ENCODE data around the gene GARIN5A.

GARIN5A gene

GRCh38 chr19:50428772-50429463 is 47.7 kb downstream of the GARIN5A start:
- ATAC-seq (no peak), DNase-seq (ENCODE audit: low spot score in 2 of 2) (no peak)
- Mint-ChIP-seq H3K36me3 (peaks cover 4% of the 10 kb centered on the region), H3K4me3 (no peak overlapping the region), H3K27ac (no peak overlapping the region), H3K4me1 (peaks cover 22% of the 10 kb centered on the region), H3K9me3 (no peaks in the 10 kb centered on the region)

- no peak for DNase-seq (ENCODE audit: low spot score in 2 of 2)
- Mint-ChIP-seq H3K4me3 (no peak overlapping the region), H3K36me3 (peaks cover 2% of the 10 kb centered on the region), H3K9me3 (no peaks in the 10 kb centered on the region), H3K4me1 (peaks cover 21% of the 10 kb centered on the region), H3K27ac (no peak overlapping the region)
- no peak for ATAC-seq
These were observed 48.6 kb downstream of the GARIN5A start for GRCh38 chr19:50427997-50428425.

GRCh38 chr19:50427318-50427925 is 49.2 kb downstream of the GARIN5A start:
- no peak overlapping the region for H3K4me3 Mint-ChIP-seq
- DNase-seq (ENCODE audit: low spot score in 2 of 2) = no peak
- no peak overlapping the region for H3K27ac Mint-ChIP-seq
- H3K4me1 Mint-ChIP-seq = peaks cover 15% of the 10 kb centered on the region
- no peaks in the 10 kb centered on the region for H3K9me3 Mint-ChIP-seq
- no peaks in the 10 kb centered on the region for H3K36me3 Mint-ChIP-seq
- no peak for ATAC-seq

GRCh38 chr19:50425581-50425980 is 51.1 kb downstream of the GARIN5A start:
- Mint-ChIP-seq H3K27ac (no peak overlapping the region), H3K9me3 (no peaks in the 10 kb centered on the region), H3K4me3 (no peak overlapping the region), H3K36me3 (no peaks in the 10 kb centered on the region), H3K4me1 (peaks cover 2% of the 10 kb centered on the region)
- ATAC-seq (no peak), DNase-seq (ENCODE audit: low spot score in 2 of 2) (no peak)

GRCh38 chr19:50423279-50424113 is 53.2 kb downstream of the GARIN5A start:
- H3K27ac Mint-ChIP-seq = no peak overlapping the region
- DNase-seq (ENCODE audit: low spot score in 2 of 2) (no peak), ATAC-seq (no peak)
- peaks cover 18% of the 10 kb centered on the region for H3K4me1 Mint-ChIP-seq
- H3K9me3 Mint-ChIP-seq = no peaks in the 10 kb centered on the region
- no peaks in the 10 kb centered on the region for H3K36me3 Mint-ChIP-seq
- H3K4me3 Mint-ChIP-seq = no peak overlapping the region

- Mint-ChIP-seq H3K9me3 (no peaks in the 10 kb centered on the region), H3K4me1 (peaks cover 18% of the 10 kb centered on the region), H3K4me3 (no peak overlapping the region)
These were observed 54.0 kb downstream of the GARIN5A start for GRCh38 chr19:50422397-50423278.

GRCh38 chr19:50420808-50421207 is 55.8 kb downstream of the GARIN5A start:
- Mint-ChIP-seq H3K4me1 (peaks cover 18% of the 10 kb centered on the region), H3K27ac (no peak overlapping the region)

More at GRCh38 chr19:50422397-50423278, 54.0 kb downstream of the GARIN5A start:
- no peaks in the 10 kb centered on the region for H3K36me3 Mint-ChIP-seq
- peak overlapping the region; percentile 19 for H3K27ac Mint-ChIP-seq
- ATAC-seq = no peak
- no peak for DNase-seq (ENCODE audit: low spot score in 2 of 2)

GRCh38 chr19:50420127-50420526 is 56.5 kb downstream of the GARIN5A start:
- Mint-ChIP-seq H3K27ac (peak overlapping the region; percentile 35), H3K36me3 (peaks cover 9% of the 10 kb centered on the region), H3K4me1 (peaks cover 18% of the 10 kb centered on the region), H3K9me3 (no peaks in the 10 kb centered on the region), H3K4me3 (peak overlapping the region; percentile 41)
- ATAC-seq (no peak), DNase-seq (ENCODE audit: low spot score in 2 of 2) (no peak)

More at GRCh38 chr19:50420808-50421207, 55.8 kb downstream of the GARIN5A start:
- Mint-ChIP-seq H3K4me3 (peak overlapping the region; percentile 41), H3K36me3 (peaks cover 5% of the 10 kb centered on the region), H3K9me3 (no peaks in the 10 kb centered on the region)
- ATAC-seq (no peak), DNase-seq (ENCODE audit: low spot score in 2 of 2) (no peak)

- peaks cover 24% of the 10 kb centered on the region for H3K4me1 Mint-ChIP-seq
- H3K36me3 Mint-ChIP-seq = peaks cover 14% of the 10 kb centered on the region
- DNase-seq (ENCODE audit: low spot score in 2 of 2) (no peak), ATAC-seq (no peak)
- H3K9me3 Mint-ChIP-seq = no peaks in the 10 kb centered on the region
- H3K4me3 Mint-ChIP-seq = peak overlapping the region; percentile 41
- peak overlapping the region; percentile 35 for H3K27ac Mint-ChIP-seq
These were observed 57.0 kb downstream of the GARIN5A start for GRCh38 chr19:50419580-50420035.

- peaks cover 26% of the 10 kb centered on the region for H3K4me1 Mint-ChIP-seq
- peak overlapping the region; percentile 41 for H3K4me3 Mint-ChIP-seq
- no peaks in the 10 kb centered on the region for H3K9me3 Mint-ChIP-seq
- no peak for ATAC-seq
- H3K36me3 Mint-ChIP-seq = peaks cover 17% of the 10 kb centered on the region
- peak overlapping the region; percentile 35 for H3K27ac Mint-ChIP-seq
- DNase-seq (ENCODE audit: low spot score in 2 of 2) = no peak
These were observed 57.5 kb downstream of the GARIN5A start for GRCh38 chr19:50419022-50419579.

GRCh38 chr19:50418176-50419021 is 58.2 kb downstream of the GARIN5A start, which contains the start of gene SPIB:
TSS of gene SPIB (plus strand) at chr19:50418938. CDS start at chr19:50418963, 25 bp downstream.
- DNase-seq (ENCODE audit: low spot score in 2 of 2) (no peak), ATAC-seq (peak; percentile 27)
- peaks cover 17% of the 10 kb centered on the region for H3K36me3 Mint-ChIP-seq
- H3K4me1 Mint-ChIP-seq = peaks cover 26% of the 10 kb centered on the region
- H3K27ac Mint-ChIP-seq = peak within 1 kb of the TSS; percentile 35
- no peaks in the 10 kb centered on the region for H3K9me3 Mint-ChIP-seq
- peak within 1 kb of the TSS; percentile 41 for H3K4me3 Mint-ChIP-seq

GRCh38 chr19:50417111-50418081 is 59.3 kb downstream of the GARIN5A start:
- Mint-ChIP-seq H3K4me1 (peaks cover 26% of the 10 kb centered on the region), H3K27ac (no peak overlapping the region), H3K36me3 (peaks cover 26% of the 10 kb centered on the region), H3K4me3 (no peak overlapping the region), H3K9me3 (no peaks in the 10 kb centered on the region)
- no peak for DNase-seq (ENCODE audit: low spot score in 2 of 2)
- ATAC-seq = no peak

Data from stimulated activated effector memory CD8-positive, alpha-beta T cell treated with anti-CD3 and anti-CD28 coated beads, Interleukin-12 subunit alpha, Interleukin-12 subunit beta, amount 100 ng/mL, for 72 hours (primary cell).